HG03342 (cell line): ENCODE data around the gene BOD1.
"Not testable (repeated sequence)": the region's sequence is repeated elsewhere in the genome, so short reads cannot be mapped to it uniquely, and the experiment has no call there.

Experiments used
- ATAC-seq: cut with Tn5 transposase; IDR thresholded peaks from one replicate; pipeline ENCODE4 v1.9.1; 2021; ENCODE audit warnings: mild to moderate bottlenecking, moderate library complexity; ENCODE audit not compliant: unreplicated experiment

BOD1 gene

DNA sequence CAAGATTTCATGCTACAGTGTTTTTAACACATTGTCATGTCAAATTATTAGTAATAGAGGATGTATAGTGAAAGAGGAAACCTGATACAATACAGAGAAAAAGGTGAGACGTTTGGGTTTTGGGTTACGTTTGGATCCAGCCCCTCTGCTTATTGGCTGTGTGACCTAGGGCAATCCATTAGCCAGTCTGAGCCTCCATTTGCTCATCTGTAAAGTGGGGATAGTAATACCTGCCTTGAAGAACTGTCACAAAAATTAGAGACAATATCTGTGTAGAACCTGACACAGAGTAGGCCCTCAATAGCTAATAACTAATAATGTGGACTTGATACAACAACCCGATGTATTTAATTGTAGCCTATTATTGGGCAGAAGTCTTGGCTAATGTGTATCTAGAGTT lies 4.3 kb upstream of the BOD1 start:
- ATAC-seq, result no peak

DNA sequence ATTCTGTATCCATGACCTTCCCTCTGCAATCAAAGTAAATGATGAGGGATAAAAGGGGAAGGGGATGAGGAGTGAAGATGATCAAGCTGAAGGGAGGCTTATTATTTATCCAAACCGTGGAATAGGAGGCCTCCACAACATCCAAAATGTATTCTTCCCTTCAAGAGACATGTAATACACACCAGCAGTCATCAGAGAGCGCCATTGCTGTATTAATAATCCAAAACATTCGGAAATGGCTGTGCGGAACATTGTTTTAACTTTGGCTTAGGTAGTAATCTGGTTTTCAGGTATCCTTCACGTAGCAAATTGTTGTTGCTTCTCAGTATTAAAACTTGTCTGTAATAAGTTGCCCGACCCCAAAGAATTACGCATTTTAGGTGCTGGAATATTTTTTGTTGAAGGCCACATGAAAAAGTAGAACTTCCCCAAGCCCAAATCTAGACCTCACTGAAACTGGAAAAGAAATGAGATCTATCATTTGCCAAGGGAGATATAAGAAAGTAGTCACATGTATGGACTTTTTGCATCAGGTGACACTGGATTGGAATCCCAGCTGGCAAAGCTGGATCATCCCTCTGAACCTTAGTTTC lies 2.6 kb upstream of the BOD1 start:
- ATAC-seq, result no peak

DNA sequence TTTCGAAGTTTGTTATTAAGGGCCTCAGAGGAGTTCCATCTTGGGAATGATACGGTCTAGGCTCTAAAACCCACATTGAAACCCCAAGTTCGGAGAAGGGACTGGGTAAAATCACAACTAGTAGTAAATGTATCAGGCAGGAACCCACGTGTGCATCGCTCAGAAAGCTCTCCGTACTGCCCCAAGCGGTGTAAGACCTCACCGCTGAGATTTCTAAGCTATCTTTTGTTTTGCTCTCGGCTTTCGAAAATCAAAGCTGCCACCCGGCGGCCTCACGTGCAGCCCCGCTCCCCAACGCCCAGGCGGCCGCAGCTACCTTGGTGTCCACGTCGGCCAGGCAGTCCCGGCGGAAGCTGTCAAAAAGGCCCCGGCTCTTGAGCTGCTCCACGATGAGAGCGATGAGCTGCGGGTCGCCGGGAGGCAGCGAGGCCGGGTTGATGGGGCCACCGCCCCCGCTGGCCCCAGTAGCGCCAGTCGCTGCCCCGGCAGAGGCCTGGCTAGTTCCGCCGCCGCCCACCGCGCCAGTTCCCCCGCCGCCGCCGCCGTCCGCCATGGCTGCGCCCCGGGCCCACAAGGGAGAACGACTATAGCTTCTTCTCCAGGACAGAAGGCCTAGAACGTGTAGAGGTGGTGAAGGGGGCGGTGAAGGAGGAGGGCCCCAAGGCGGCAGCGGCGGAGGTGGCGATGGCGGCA lies 420 bp downstream of the BOD1 start:
- peak; percentile 54 for ATAC-seq

DNA sequence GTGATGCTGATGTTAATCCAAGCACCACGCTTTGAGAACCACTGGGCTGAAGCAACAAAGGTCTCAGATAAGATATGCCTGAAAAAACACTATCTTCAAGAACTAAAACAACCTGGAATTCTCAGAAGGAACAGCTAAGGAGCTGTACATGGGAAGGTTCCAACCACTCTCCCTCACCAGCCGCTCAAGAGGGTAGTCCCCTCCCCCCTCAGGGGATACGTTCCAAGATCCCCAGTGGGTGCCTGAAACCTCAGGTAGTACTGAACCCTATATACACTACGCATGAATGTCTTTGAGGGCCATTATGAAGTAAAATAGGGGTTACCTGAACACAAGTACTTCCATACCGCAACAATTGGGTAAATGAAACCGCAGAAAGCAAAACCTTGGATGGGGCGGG lies 1.9 kb downstream of the BOD1 start:
- no peak for ATAC-seq

DNA sequence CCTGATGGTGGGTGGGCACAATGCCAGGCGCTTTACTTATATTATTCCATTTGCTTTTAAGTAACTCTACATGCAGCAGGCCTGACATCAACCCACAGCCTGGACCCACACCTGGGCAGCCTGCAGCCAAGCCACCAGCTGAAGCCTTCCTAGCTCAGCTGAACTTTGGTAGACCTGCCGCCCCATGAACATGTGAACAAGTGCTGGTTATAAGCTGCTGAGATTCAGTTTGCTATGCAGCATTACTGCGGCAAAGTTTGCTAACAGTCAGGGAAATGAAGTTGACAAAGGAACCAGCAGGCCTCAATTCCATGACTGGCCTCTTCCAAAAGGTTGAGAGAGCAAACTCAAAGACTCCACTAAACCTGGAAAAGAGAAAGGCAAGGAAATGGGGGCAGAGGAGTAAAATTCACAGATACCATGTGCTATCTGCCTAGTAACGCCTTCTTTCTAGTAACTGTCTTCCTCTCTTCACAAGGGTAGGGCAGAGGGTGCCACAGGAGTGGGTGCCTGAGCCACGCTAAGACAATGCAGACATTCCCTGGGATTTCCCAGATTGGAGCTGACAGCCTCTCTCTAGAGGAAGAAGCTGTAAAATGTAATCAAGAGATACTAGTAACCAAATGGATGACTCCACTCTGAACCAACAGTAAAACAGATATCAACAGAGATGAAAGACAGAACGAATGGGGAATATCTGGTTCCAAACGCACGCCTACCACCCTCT lies 2.9 kb downstream of the BOD1 start:
- ATAC-seq, result no peak

DNA sequence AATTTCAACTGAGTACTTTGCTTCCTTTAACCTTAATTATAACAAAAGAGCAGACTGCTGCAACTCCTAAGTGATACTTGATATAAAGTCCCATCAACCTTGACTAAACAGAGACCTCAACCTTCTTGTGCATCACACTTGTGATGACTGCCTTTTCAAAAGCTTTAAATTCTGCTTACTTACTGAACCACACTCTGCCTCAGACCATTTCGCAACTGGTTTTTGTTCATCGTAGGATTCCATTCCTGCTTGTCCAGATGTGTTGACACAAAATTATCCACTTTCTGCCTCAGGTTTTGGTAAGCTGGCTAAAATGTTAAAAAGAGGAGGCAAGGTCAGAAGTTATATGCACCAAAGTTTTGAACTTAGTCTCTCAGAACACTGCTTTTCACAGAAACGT lies 3.5 kb downstream of the BOD1 start:
- ATAC-seq, result no peak

DNA sequence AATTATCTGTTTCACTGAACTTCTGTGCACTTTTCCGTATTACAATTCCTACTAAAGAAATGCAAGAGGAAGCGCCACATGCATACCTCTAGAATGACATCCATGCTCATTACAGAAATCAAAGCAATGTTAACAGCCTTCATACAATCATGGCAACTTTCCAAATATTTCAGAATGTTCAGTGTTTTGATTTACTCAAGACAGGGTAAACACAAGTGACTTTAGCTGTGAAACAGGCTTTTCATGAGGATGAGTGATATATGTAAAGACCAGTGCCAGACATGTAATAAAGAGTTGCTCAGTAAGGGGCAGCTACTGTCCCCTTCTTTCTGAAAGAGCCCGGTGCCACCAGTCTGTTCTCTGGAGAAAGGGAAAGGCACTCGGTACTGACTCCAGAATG lies 4.7 kb downstream of the BOD1 start:
- ATAC-seq, result no peak

DNA sequence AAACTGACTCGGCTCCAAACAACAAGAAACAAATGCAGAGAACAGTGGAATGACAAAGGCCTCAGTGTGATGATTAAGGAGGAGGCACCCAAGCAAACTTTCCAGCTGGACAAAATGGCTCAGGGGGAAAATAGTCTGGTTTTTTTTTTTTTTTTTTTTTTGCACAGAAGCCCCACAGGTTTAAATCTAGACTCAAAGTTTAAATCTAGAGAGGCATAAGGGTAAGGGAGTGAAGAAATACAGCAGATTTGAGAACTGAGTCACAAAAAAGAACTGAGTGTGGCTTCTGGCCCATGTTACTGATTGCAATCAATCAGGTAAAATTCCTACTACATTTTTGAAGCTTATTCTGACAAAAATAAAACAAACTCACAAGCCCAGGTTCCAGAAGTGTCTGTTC lies 12.3 kb downstream of the BOD1 start:
- ATAC-seq, result no peak

DNA sequence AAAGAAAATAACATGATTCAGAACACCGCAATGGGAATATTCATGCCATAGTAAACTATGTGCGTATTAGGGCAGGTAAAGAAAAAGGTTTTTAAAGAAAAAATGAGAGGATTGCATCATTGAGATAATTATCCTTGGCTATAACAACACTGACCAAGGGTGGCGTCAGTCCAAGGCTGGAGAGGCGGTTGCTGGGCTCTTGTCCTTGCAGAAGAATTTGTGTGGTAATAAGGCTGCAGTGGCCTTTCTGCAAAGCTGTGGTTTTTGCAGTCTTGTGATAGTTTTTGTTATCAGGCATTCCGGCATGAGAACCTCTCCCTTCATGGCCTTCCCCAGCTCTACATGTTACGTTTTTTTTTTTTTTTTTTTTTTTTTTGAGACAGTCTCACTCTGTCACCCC lies 14.0 kb downstream of the BOD1 start:
- no peak for ATAC-seq

DNA sequence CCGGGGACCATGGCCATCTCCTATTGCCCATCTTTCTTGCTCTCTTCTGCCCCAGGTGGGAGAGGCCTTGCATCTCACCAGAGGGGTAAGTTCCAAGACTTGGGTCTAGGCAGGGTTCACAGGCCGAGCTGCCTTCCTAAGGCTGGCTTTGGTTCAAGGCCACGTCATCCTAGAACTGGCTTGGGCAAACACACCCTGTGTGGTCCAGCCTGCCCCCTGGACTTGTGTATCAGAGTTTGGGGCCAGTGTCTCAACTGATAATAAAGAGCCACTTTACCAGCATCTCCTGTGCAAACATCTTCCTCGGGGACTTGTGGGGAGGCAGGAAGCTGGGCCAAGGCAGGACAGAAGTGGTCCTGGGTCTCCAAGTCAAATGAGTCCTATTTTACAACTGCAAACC lies 17.8 kb downstream of the BOD1 start:
- no peak for ATAC-seq

DNA sequence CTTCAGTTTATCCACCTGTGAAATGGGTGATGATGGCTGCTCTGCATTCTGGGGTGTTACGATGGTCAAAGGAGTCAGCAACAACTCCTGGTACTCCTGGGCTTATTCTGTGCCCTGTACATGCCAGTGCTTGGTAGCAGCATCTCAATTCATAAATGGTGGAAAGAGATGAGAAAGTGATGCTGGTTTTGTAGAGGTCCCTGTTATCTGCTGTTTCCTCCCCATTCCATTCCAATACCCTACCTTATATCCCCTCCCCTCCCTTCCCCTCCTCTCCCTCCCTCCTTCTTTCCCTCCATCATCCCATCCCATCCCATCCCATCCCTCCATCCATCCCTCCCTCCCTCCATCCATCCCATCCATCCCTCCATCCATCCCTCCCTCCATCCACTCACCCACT lies 19.1 kb downstream of the BOD1 start:
- ATAC-seq, result no peak

DNA sequence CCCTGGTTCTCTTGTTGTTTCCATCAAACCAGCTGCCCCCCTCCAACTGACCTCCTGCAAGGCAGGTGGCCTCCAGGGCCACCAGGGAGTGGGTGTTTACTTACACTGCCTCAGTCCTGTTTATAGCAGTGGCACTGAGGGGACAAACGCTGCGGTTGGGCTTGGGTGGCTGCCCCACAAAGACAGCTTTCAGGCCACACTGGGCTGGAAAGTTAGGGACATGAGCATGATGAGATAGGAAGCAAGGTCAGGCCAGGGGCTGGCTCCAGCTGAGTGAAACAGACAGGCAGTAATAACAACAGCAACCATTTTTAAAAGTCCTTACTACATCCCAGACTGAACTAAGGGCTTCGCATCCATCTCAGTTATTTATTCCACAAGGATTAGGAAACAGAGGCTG lies 20.6 kb downstream of the BOD1 start:
- ATAC-seq, result no peak

DNA sequence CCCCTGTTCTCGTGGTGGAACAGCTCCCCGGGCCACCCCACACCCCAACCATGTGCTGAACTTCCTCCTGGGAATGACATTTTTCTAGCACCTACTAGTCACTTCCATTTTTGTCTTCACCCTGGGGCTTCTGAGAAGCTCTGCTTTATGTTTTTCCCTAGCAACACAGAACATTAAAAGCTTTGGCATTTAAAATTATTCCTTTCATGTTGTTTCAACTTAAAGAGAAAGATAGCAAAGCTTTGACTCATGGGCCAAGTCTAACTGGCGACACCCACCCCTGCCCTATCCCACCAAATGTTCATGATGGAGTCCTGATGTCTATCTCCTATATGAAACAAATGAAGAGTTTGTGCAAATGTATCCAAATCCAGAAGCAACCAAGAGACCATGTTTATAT lies 22.4 kb downstream of the BOD1 start:
- no peak for ATAC-seq

DNA sequence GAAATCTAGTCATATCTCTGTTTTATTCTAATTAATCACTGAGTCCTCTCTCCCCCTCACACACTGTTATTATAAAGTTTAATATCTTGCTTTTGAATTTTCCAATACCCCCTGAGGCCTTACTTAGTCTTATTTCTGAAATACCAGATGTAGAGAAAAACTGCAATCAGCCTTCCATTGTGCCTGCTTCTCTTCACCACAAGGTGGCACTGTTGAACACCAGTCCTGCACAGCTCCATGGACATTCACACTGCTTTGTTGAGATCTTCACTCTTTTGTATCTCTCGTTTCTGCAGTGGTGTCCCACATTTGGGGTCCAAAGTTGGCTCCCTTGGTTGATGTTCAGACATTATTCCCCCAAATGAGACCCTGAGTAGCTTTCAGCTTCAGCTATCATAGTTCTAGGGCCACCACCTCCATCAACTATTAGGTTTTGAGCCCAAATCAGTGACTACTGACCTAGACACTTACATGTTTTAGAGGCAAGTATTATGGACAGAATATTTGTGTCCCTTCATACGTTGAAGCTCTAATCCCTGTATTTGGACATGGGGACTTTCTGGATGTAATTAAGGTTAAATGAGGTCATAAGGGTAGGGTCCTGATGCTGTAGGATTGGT lies 24.3 kb downstream of the BOD1 start:
- no peak for ATAC-seq

DNA sequence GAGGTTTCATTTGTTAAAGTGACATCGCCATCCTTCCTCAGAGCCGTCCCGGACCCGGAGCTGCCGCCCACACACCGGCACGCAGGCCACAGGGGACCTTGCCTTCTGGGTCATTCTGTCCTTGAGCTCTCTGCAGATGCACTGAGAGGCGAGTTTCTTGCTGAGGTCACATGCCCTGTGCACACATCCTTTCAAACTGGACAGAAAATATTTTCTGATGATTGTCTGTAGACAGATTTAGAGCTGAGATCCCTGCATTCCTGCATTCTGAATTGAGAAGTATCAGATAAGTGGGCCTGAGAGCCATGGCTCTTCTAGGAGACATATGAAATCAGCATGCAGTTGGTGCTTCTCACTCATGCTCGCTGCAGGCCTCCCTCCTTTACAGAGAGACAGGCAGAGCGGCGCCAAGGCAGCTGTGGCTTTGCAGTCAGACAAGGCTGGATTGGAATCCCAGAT lies 25.4 kb downstream of the BOD1 start:
- no peak for ATAC-seq

DNA sequence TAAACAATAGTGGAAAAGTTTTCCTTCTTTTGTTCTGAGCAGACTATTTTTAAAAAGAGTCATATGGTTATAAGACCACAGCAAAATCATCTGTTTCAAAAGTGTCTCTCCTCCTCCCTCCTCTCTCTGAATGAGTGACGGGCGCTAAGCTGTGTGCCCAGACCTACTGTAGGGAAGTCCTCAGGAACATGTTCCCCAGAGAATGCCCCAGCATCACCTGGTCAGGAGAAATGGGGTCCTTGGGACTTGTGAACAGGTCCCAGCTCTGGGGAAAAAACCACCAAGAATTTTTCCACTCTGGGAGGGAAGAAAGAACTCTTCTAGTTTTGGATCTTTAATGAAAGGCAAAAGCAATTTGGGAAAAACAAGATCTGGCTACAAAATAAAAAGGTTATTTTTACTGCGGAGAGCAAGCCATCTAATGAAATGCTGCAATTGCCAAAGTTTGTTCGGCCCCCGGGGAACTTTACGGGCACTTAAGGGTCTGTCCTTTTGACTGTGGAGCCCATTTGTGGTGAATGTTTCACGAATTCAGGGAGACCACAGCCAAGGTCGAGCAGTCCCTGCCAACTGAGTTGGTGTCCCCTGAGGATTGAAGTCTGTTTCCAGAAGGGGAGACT lies 25.9 kb downstream of the BOD1 start:
- no peak for ATAC-seq

DNA sequence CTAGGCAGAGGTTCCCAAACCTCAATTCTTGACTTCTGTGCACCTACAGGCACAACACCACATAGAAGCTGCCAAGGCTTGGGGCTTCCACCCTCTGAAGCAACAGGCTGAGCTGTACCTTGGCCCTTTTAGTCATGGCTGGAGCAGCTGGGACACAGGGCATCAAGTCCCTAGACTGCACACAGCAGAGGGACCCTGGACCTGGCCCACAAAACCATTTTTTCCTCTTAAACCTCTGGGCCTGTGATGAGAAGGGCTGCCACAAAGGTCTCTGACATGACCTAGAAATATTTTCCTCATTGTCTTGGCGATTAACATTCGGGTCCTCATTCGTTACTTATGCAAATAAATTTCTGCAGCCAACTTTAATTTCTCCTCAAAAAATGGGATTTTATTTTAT lies 30.3 kb downstream of the BOD1 start:
- ATAC-seq, result not testable (repeated sequence)

DNA sequence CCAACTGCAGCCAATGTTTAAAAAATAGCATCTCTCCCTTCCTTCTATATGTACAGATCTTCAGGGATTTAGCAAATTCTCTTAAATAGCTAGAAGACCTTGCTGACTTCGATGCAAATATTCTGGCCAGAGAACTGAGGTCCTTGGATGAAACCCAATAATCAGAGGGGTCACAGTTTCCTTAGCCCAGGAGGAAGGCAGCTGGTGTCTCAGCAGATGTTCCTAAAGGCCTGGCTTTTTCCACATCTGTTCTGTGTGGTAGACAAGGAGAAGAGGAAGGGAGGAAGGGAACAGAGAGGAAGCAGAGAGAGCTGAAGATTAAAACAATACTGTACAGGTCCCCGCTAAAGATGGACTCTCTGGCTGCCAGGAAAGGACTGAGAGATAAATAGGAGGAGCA lies 33.1 kb downstream of the BOD1 start:
- no peak for ATAC-seq

DNA sequence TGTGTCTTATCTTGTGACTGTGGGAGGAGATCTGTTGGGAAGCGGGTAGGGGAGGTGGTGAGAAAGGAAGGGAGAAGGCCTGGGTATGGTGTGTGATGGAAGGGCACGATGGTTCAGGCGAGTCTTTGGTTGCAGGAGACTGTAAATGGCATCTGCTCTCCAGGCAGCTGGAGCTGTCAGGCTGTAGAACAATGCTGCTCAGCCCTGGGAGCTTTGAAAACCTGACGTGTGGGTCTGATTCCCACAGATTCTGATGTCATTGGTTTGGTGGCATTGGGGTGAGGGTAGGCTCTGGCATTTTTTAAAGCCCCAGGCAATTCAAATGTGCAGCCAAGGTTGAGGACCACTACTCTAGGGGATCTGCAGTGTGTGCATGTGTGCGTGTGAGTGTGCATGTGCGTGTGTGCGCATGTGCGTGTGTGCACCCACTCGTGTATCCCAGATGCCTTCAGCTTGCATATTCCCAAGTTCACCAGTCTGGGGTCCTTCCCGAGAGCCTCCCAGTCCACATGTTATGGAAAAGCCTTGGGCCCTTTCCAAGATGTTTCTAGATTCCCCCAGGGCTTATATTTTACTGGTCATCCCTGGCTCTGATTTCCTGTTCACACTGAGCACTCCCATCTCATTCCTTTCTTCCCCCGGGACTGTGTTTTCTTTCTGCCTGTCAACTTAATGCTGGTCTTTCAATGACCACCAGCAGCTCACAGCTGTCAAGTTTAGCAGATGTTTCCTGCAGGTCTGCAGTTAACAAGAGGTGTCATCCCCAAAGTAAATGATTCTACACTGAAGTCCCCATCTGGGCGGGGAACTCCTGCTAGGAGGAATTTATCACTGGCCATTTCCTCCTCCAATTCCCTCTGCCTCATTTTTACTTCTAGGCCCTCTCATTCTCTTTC lies 34.0 kb downstream of the BOD1 start:
- ATAC-seq, result no peak

DNA sequence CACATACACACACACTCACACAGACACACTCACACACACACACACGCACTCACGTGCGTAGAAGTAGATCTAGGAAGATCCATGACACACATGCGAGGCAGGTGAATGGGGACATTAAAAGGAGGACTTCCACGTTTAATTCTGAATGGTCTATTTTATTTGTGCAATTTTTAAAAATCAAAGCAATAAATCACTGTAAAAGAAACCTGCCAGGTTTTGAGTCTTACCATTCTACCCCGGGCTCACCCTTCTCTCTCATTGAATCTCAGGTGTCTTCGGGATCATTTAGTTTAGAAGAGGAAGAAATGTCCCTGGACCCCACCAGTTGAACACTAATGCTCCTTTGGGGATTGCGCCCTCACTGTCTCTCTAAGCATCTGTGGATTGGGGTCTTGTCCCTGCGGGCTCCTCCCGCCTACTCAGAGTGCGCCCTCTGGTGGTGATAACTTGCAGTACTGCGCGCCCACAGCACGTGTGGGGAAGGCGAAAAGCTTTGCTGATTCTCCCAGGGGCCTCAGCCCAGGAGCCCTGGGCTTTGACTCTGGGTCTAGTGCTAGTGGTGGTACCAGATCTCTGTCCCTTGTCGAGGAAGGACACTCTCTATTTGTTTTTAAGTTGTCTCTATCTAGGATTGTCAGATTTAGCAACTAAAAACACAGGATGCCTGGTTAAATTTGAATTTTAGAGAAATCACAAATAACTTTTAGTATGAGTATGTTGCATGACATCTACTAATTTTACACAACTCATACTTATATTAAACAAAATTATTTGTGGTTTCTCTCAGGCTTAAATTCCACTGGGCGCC lies 34.8 kb downstream of the BOD1 start:
- peak; percentile 46 for ATAC-seq
